SK-N-SH treated with all-trans-retinoic acid at 6 μM for 48 hours (cell line): Measurements from ENCODE around the gene HSF2BP.

Source experiments
- ATAC-seq: fragments of 200-7000 bp; cut with Tn5 transposase; 3 replicates; pipeline ENCODE4 v1.9.1; 2020; ENCODE audit warnings: mild to moderate bottlenecking, moderate library complexity
- ARNTL ChIP-seq: fragments of 450-650 bp; formaldehyde crosslinking; IDR thresholded peaks from 2 replicates; pipeline ENCODE4 v1.5.0; 2020; ENCODE audit warnings: low read depth, mild to moderate bottlenecking, moderate library complexity, borderline replicate concordance
- BACH2 ChIP-seq: fragments of 250-450 bp; sonication (Bioruptor Pico); IDR thresholded peaks from 2 replicates; pipeline ENCODE4 v1.9.0; 2021; ENCODE audit warnings: mild to moderate bottlenecking, borderline replicate concordance
- CREB5 ChIP-seq: fragments of 250-450 bp; sonication (Bioruptor Pico); IDR thresholded peaks from 2 replicates; pipeline ENCODE4 v1.5.1; 2020; ENCODE audit warnings: low read depth, mild to moderate bottlenecking, moderate library complexity
- CSDC2 ChIP-seq: fragments of 250-450 bp; sonication (Bioruptor Pico); IDR thresholded peaks from 2 replicates; pipeline ENCODE4 v1.5.0; 2020; ENCODE audit warnings: mild to moderate bottlenecking, moderate library complexity
- ESRRG ChIP-seq: fragments of 250-450 bp; sonication (Bioruptor Pico); IDR thresholded peaks from 2 replicates; pipeline ENCODE4 v1.6.1; 2021; ENCODE audit warnings: mild to moderate bottlenecking
- GLIS3 ChIP-seq: fragments of 250-450 bp; sonication (Bioruptor Pico); IDR thresholded peaks from 2 replicates; pipeline ENCODE4 v1.5.0; 2020; ENCODE audit warnings: mild to moderate bottlenecking, moderate library complexity
- ISL1 ChIP-seq: fragments of 250-450 bp; sonication (Bioruptor Pico); IDR thresholded peaks from 2 replicates; pipeline ENCODE4 v2.1.2; 2022; ENCODE audit warnings: mild to moderate bottlenecking, moderate library complexity
- OSR1 ChIP-seq: fragments of 250-450 bp; sonication (Bioruptor Pico); IDR thresholded peaks from 2 replicates; pipeline ENCODE4 v1.8.0; 2022; ENCODE audit warnings: moderate library complexity, mild to moderate bottlenecking, inconsistent platforms
- PATZ1 ChIP-seq: fragments of 250-450 bp; sonication (Bioruptor Pico); IDR thresholded peaks from 2 replicates; pipeline ENCODE4 v1.8.0; 2020; ENCODE audit warnings: mild to moderate bottlenecking, moderate library complexity, borderline replicate concordance
- POU6F1 ChIP-seq: fragments of 250-450 bp; sonication (Bioruptor Pico); IDR thresholded peaks from 2 replicates; pipeline ENCODE4 v1.8.0; 2021; ENCODE audit warnings: low read depth, mild to moderate bottlenecking, moderate library complexity, borderline replicate concordance
- PPARA ChIP-seq: fragments of 250-450 bp; sonication (Bioruptor Pico); IDR thresholded peaks from 2 replicates; pipeline ENCODE4 v1.5.0; 2020; ENCODE audit warnings: mild to moderate bottlenecking, borderline replicate concordance
- RARB ChIP-seq: fragments of 250-450 bp; sonication (Bioruptor Pico); IDR thresholded peaks from 2 replicates; pipeline ENCODE4 v1.8.0; 2021; ENCODE audit warnings: mild to moderate bottlenecking, moderate library complexity
- SNAI2 ChIP-seq: fragments of 250-450 bp; sonication (Bioruptor Pico); IDR thresholded peaks from 2 replicates; pipeline ENCODE4 v1.5.0; 2020; ENCODE audit warnings: mild to moderate bottlenecking, moderate library complexity
- TCF4 ChIP-seq: fragments of 250-450 bp; sonication (Bioruptor Pico); IDR thresholded peaks from 2 replicates; pipeline ENCODE4 v1.8.0; 2021; ENCODE audit warnings: mild to moderate bottlenecking, moderate library complexity, borderline replicate concordance
- TOX ChIP-seq: fragments of 250-450 bp; sonication (Bioruptor Pico); IDR thresholded peaks from 2 replicates; pipeline ENCODE4 v1.8.0; 2021; ENCODE audit warnings: mild to moderate bottlenecking, moderate library complexity, borderline replicate concordance
- TSHZ2 ChIP-seq: fragments of 250-450 bp; sonication (Bioruptor Pico); IDR thresholded peaks from 2 replicates; pipeline ENCODE4 v1.5.0; 2020; ENCODE audit warnings: mild to moderate bottlenecking, moderate library complexity
- ZC3H10 ChIP-seq: fragments of 250-450 bp; sonication (Bioruptor Pico); IDR thresholded peaks from 2 replicates; pipeline ENCODE4 v1.5.1; 2021; ENCODE audit warnings: mild to moderate bottlenecking, moderate library complexity
- ZFP3 ChIP-seq: fragments of 250-450 bp; sonication (Bioruptor Pico); IDR thresholded peaks from 2 replicates; pipeline ENCODE4 v1.5.0; 2020; ENCODE audit warnings: mild to moderate bottlenecking, moderate library complexity
- ZNF565 ChIP-seq: fragments of 450-650 bp; formaldehyde crosslinking; conservative IDR thresholded peaks from 2 replicates; pipeline ENCODE4 v1.5.0; 2020; ENCODE audit warnings: low read depth, mild to moderate bottlenecking, moderate library complexity
- ZNF70 ChIP-seq: fragments of 450-650 bp; formaldehyde crosslinking; IDR thresholded peaks from 2 replicates; pipeline ENCODE4 v1.5.0; 2020; ENCODE audit warnings: mild to moderate bottlenecking, moderate library complexity
- ZNF8 ChIP-seq: fragments of 450-650 bp; formaldehyde crosslinking; IDR thresholded peaks from 2 replicates; pipeline ENCODE4 v1.5.0; 2020; ENCODE audit warnings: mild to moderate bottlenecking, moderate library complexity

Gene HSF2BP

GRCh38 chr21:43691086-43691795 lies 32.0 kb upstream of the HSF2BP start:
- ATAC-seq: no peak
- TF ChIP-seq ESRRG (CRISPR knock-in tag): no peak
- TF ChIP-seq GLIS3: no peak
- TF ChIP-seq TOX: no peak
- TF ChIP-seq ZNF565: no peak
- TF ChIP-seq ZFP3 (CRISPR knock-in tag): no peak
- no peak for TF ChIP-seq ISL1 (CRISPR knock-in tag)
- TF ChIP-seq BACH2 (CRISPR knock-in tag): no peak
- no peak for TF ChIP-seq TSHZ2 (CRISPR knock-in tag)
- no peak for TF ChIP-seq CSDC2
- no peak for TF ChIP-seq ZNF8 (CRISPR knock-in tag)
- TF ChIP-seq SNAI2 (CRISPR knock-in tag): no peak
- no peak for TF ChIP-seq ZNF70 (CRISPR knock-in tag)
- no peak for TF ChIP-seq PATZ1 (CRISPR knock-in tag)

- TF ChIP-seq TCF4 (no peak), ZFP3 (CRISPR knock-in tag) (no peak), SNAI2 (CRISPR knock-in tag) (no peak), PATZ1 (CRISPR knock-in tag) (no peak), TOX (no peak), ZNF70 (CRISPR knock-in tag) (no peak), RARB (no peak), CSDC2 (no peak), ARNTL (CRISPR knock-in tag) (no peak), ZNF8 (CRISPR knock-in tag) (no peak), BACH2 (CRISPR knock-in tag) (no peak), ZC3H10 (CRISPR knock-in tag) (no peak), ESRRG (CRISPR knock-in tag) (no peak), ZNF565 (no peak)
- no peak for ATAC-seq
Observed at GRCh38 chr21:43690346-43690745, 31.1 kb upstream of the HSF2BP start.

GRCh38 chr21:43689556-43690337 lies 30.5 kb upstream of the HSF2BP start:
- no peak for ATAC-seq
- TF ChIP-seq CSDC2: no peak
- TF ChIP-seq TSHZ2 (CRISPR knock-in tag): no peak
- no peak for TF ChIP-seq ESRRG (CRISPR knock-in tag)
- TF ChIP-seq GLIS3: no peak
- no peak for TF ChIP-seq POU6F1 (CRISPR knock-in tag)
- no peak for TF ChIP-seq OSR1 (CRISPR knock-in tag)
- no peak for TF ChIP-seq ZNF8 (CRISPR knock-in tag)
- no peak for TF ChIP-seq PPARA
- no peak for TF ChIP-seq RARB
- TF ChIP-seq ZFP3 (CRISPR knock-in tag): no peak
- no peak for TF ChIP-seq ISL1 (CRISPR knock-in tag)
- TF ChIP-seq CREB5 (CRISPR knock-in tag): no peak
- no peak for TF ChIP-seq TOX
